IMR-90 (cell line): ENCODE results near the gene HOXA10. TPM values are rescaled to one million over a fixed set of nuclear protein-coding genes. Genes with fewer than 3 reads are reported as not detected.

Source experiments
- ATAC-seq: fragments of 200-7000 bp; cut with Tn5 transposase; 2 replicates; pipeline ENCODE4 v1.9.1; 2020; ENCODE audit warnings: low read depth, mild to moderate bottlenecking, moderate library complexity
- BruUV-seq: library from RNA; stranded (reverse); fragments of 400-500 nt; replicated peaks from 2 replicates; lab custom pipeline; 2021; lab: Mats Ljungman, UMichigan
- CTCF ChIA-PET: fragments of 300-600 bp; formaldehyde crosslinking; extraction: SDS; loops from one replicate; lab custom pipeline; 2021; ENCODE audit warnings: antibody characterized with exemption; lab: Yijun Ruan, JAX
- POLR2A ChIA-PET: fragments of 300-600 bp; sonication (Branson Sonifier 250); formaldehyde crosslinking; loops from one replicate; lab custom pipeline; 2022; ENCODE audit warnings: antibody characterized with exemption; ENCODE audit not compliant: unreplicated experiment; lab: Charles Lee
- DNase-seq: peaks from one replicate; pipeline ENCODE4 v3.0.0; 2013
- H2AFZ ChIP-seq: replicated peaks from 2 replicates; pipeline ENCODE3; 2013; ENCODE audit warnings: low read length, mild to moderate bottlenecking; ENCODE audit not compliant: poor library complexity
- H2AK5ac ChIP-seq: 2 replicates; pipeline ENCODE4 v1.6.1; 2013; ENCODE audit warnings: low read depth, low read length, inconsistent platforms
- H2AK9ac ChIP-seq: replicated peaks from 2 replicates; pipeline ENCODE3; 2013; ENCODE audit warnings: mild to moderate bottlenecking, low read depth, low read length, moderate library complexity; ENCODE audit not compliant: poor library complexity
- H2BK120ac ChIP-seq: 2 replicates; pipeline ENCODE4 v1.6.1; 2013; ENCODE audit warnings: low read depth, low read length, inconsistent platforms
- H2BK15ac ChIP-seq: 3 replicates; pipeline ENCODE4 v1.6.1; 2013; ENCODE audit warnings: low read depth, low read length, inconsistent platforms
- H2BK20ac ChIP-seq: 2 replicates; pipeline ENCODE4 v1.6.1; 2013; ENCODE audit warnings: low read depth, mild to moderate bottlenecking, inconsistent platforms, low read length, moderate library complexity
- H2BK5ac ChIP-seq: 2 replicates; pipeline ENCODE4 v1.6.1; 2013; ENCODE audit warnings: mild to moderate bottlenecking, low read depth, low read length, inconsistent platforms; ENCODE audit not compliant: poor library complexity, severe bottlenecking
- H3K14ac ChIP-seq: replicated peaks from 2 replicates; pipeline ENCODE4 v1.6.1; 2013; ENCODE audit warnings: low read depth, low read length, inconsistent platforms
- H3K18ac ChIP-seq: 2 replicates; pipeline ENCODE4 v1.6.1; 2013; ENCODE audit warnings: low read depth, low read length, control low read depth
- H3K23ac ChIP-seq: 2 replicates; pipeline ENCODE4 v1.6.1; 2013; ENCODE audit warnings: low read depth, low read length, inconsistent platforms
- H3K27ac ChIP-seq: 2 replicates; pipeline ENCODE4 v1.5.1; 2013; ENCODE audit warnings: mild to moderate bottlenecking, control low read depth, low read length; ENCODE audit not compliant: insufficient read depth
- H3K27me3 ChIP-seq: 2 replicates; pipeline ENCODE4 v1.6.1; 2013; ENCODE audit warnings: low read length; ENCODE audit not compliant: control insufficient read depth, insufficient read depth
- H3K36me3 ChIP-seq: 2 replicates; pipeline ENCODE4 v1.6.1; 2013; ENCODE audit warnings: low read length, mixed read lengths; ENCODE audit not compliant: control insufficient read depth, insufficient read depth
- H3K4ac ChIP-seq: 2 replicates; pipeline ENCODE4 v1.6.1; 2013; ENCODE audit warnings: low read depth, low read length, inconsistent platforms
- H3K4me1 ChIP-seq: 2 replicates; pipeline ENCODE4 v1.6.1; 2013; ENCODE audit warnings: low read length, mixed read lengths; ENCODE audit not compliant: control insufficient read depth, insufficient read depth
- H3K4me2 ChIP-seq: 2 replicates; pipeline ENCODE4 v1.6.1; 2013; ENCODE audit warnings: low read depth, mild to moderate bottlenecking, control low read depth, low read length, moderate library complexity
- H3K4me3 ChIP-seq: 2 replicates; pipeline ENCODE4 v1.5.1; 2013; ENCODE audit warnings: low read depth, mild to moderate bottlenecking, control low read depth, low read length, moderate library complexity; ENCODE audit not compliant: insufficient read depth
- H3K56ac ChIP-seq: 2 replicates; pipeline ENCODE4 v1.6.1; 2013; ENCODE audit warnings: low read length, inconsistent platforms; ENCODE audit not compliant: insufficient read depth; ENCODE audit errors: extremely low read depth
- H3K79me1 ChIP-seq, 2 experiments: 2 replicates each; pipeline ENCODE4 v1.6.1; 2013; ENCODE audit warnings: low read length in 2 of 2, inconsistent platforms in 1 of 2, low read depth in 1 of 2
- H3K9ac ChIP-seq: 2 replicates; pipeline ENCODE4 v1.6.1; 2013; ENCODE audit warnings: low read depth, low read length, control low read depth
- H3K9me1 ChIP-seq: 2 replicates; pipeline ENCODE4 v1.6.1; 2013; ENCODE audit warnings: low read length, inconsistent platforms; ENCODE audit not compliant: insufficient read depth
- H3K9me3 ChIP-seq: 2 replicates; pipeline ENCODE4 v1.6.1; 2013; ENCODE audit warnings: low read length; ENCODE audit not compliant: control insufficient read depth, insufficient read depth
- H4K20me1 ChIP-seq: 2 replicates; pipeline ENCODE4 v1.6.1; 2013; ENCODE audit warnings: low read length, inconsistent platforms; ENCODE audit not compliant: insufficient read depth
- H4K5ac ChIP-seq: 2 replicates; pipeline ENCODE4 v1.6.1; 2013; ENCODE audit warnings: mild to moderate bottlenecking, low read depth, low read length, control low read depth
- H4K8ac ChIP-seq, 2 experiments: 2 replicates each; pipeline ENCODE4 v1.6.1; 2013; ENCODE audit warnings: low read depth in 2 of 2, low read length in 2 of 2, control low read depth in 1 of 2, inconsistent platforms in 1 of 2
- H4K91ac ChIP-seq: 2 replicates; pipeline ENCODE4 v1.6.1; 2013; ENCODE audit warnings: low read depth, low read length, inconsistent platforms; ENCODE audit not compliant: insufficient read depth
- BHLHE40 ChIP-seq: fragments of 150-350 bp; IDR thresholded peaks from 2 replicates; pipeline ENCODE4 v1.6.1; 2016; ENCODE audit warnings: mild to moderate bottlenecking, low read depth, low read length
- CEBPB ChIP-seq: IDR thresholded peaks from 2 replicates; pipeline ENCODE4 v1.6.1; 2012; ENCODE audit warnings: low read depth, low read length, improper control_type of control experiment
- CHD1 ChIP-seq: IDR thresholded peaks from 2 replicates; pipeline ENCODE4 v1.6.1; 2012; ENCODE audit warnings: low read depth, low read length, improper control_type of control experiment
- ELK1 ChIP-seq: fragments of 150-350 bp; IDR thresholded peaks from 2 replicates; pipeline ENCODE4 v1.6.1; 2016; ENCODE audit warnings: low read depth, mild to moderate bottlenecking, low read length, moderate library complexity, borderline replicate concordance
- FOS ChIP-seq: fragments of 150-350 bp; IDR thresholded peaks from 2 replicates; pipeline ENCODE4 v1.6.1; 2016; ENCODE audit warnings: low read depth, low read length
- MAFK ChIP-seq: IDR thresholded peaks from 2 replicates; pipeline ENCODE4 v1.6.1; 2012; ENCODE audit warnings: low read depth, low read length, improper control_type of control experiment
- MAZ ChIP-seq: IDR thresholded peaks from 2 replicates; pipeline ENCODE4 v1.6.1; 2012; ENCODE audit warnings: low read depth, mild to moderate bottlenecking, low read length, improper control_type of control experiment, moderate library complexity, borderline replicate concordance
- MXI1 ChIP-seq: IDR thresholded peaks from 2 replicates; pipeline ENCODE4 v1.6.1; 2012; ENCODE audit warnings: low read depth, mild to moderate bottlenecking, low read length, moderate library complexity, borderline replicate concordance
- NFE2L2 ChIP-seq: fragments of 150-350 bp; IDR thresholded peaks from 2 replicates; pipeline ENCODE4 v1.6.1; 2016; ENCODE audit warnings: low read depth, mild to moderate bottlenecking, low read length
- POLR2A ChIP-seq: IDR thresholded peaks from 2 replicates; pipeline ENCODE4 v1.6.1; 2012; ENCODE audit warnings: mild to moderate bottlenecking, low read depth, low read length
- RAD21 ChIP-seq: IDR thresholded peaks from 2 replicates; pipeline ENCODE4 v1.6.1; 2012; ENCODE audit warnings: low read length, improper control_type of control experiment
- RFX5 ChIP-seq: IDR thresholded peaks from 2 replicates; pipeline ENCODE4 v1.8.0; 2012; ENCODE audit warnings: low read depth, mild to moderate bottlenecking, low read length, moderate library complexity
- SMC3 ChIP-seq: fragments of 150-350 bp; IDR thresholded peaks from 2 replicates; pipeline ENCODE4 v1.6.1; 2016; ENCODE audit warnings: low read depth, mild to moderate bottlenecking, antibody characterized with exemption, low read length, moderate library complexity
- USF2 ChIP-seq: fragments of 150-350 bp; IDR thresholded peaks from 2 replicates; pipeline ENCODE4 v1.6.1; 2017; ENCODE audit warnings: mild to moderate bottlenecking, antibody characterized with exemption, low read length, low read depth
- WGBS, 2 experiments: methylation state at CpG; one replicate each; pipeline versions ENCODE4 v1.1.5 to v1.1.7; 2013; ENCODE audit warnings: missing lambda C conversion rate in 2 of 2; ENCODE audit not compliant: insufficient read length in 1 of 2; ENCODE audit errors: extremely low coverage in 2 of 2; 5-methylcytosine and 5-hydroxymethylcytosine counted together
- dilution Hi-C: fragments of 300-500 bp; cut with HindIII; formaldehyde crosslinking; loops from one replicate; pipeline ENCODE4 v1.14.3; 2018; ENCODE audit warnings: low sequenced_read_pairs; ENCODE audit not compliant: unreplicated experiment
- in situ Hi-C: fragments of 300-500 bp; cut with MboI; formaldehyde crosslinking; loops from 3 replicates; pipeline ENCODE4 v1.14.3; 2019; ENCODE audit warnings: low sequenced_read_pairs, inconsistent platforms, mixed read lengths
- intact Hi-C: fragments of 100-400 bp; cut with micrococcal nuclease; formaldehyde crosslinking; loops from 2 replicates; pipeline ENCODE4 v1.10.0; 2022
- polyA plus RNA-seq, 3 experiments: library from polyadenylated mRNA; depleted of rRNA; stranded (reverse); fragments of >200 nt; gene quantifications; 2 replicates each; pipeline ENCODE4 v1.2.3, GENCODE V29; 2012; ENCODE audit warnings: low replicate concordance in 1 of 3
- total RNA-seq: library from RNA; depleted of rRNA; stranded (reverse); fragments of >200 nt; gene quantifications from 2 replicates; pipeline ENCODE4 v1.2.3, GENCODE V29; 2012

The HOXA10 gene
- total and polyA plus RNA-seq, 2 of the 4 experiments (the other 2 are of a cell fraction), result 0.10 to 0.18 TPM

- no peak for TF ChIP-seq MAZ
Measured at GRCh38 chr7:27176962-27177794, 3.1 kb upstream of the HOXA10 start (continued).

- Histone ChIP-seq H3K56ac (no peak overlapping the region), H2BK5ac (no peak overlapping the region), H3K27ac (no peak overlapping the region), H3K9me1 (no peaks in the 10 kb centered on the region), H3K14ac (no peak overlapping the region), H3K9me3 (peaks cover 7% of the 10 kb centered on the region; the same call in 1 of the 2 replicates), H4K8ac (no peak overlapping the region), H2BK15ac (no peak overlapping the region), H3K18ac (no peak overlapping the region), H3K4me3 (no peak overlapping the region), H2BK120ac (no peak overlapping the region), H2BK20ac (no peak overlapping the region), H3K79me1 (no peaks in the 10 kb centered on the region), H3K4ac (no peak overlapping the region), H3K9ac (no peak overlapping the region), H3K27me3 (peaks cover 89% of the 10 kb centered on the region), H2AFZ (no peak overlapping the region), H4K91ac (no peak overlapping the region), H2AK5ac (no peak overlapping the region), H4K20me1 (0 out of 2 replicates have a peak, but pooled peaks cover 14% of the 10 kb centered on the region), H3K23ac (no peak overlapping the region), H3K4me1 (no peaks in the 10 kb centered on the region; the same call in 1 of the 2 replicates), H4K5ac (no peak overlapping the region), H3K36me3 (no peaks in the 10 kb centered on the region), H3K4me2 (no peak overlapping the region), H2AK9ac (no peak overlapping the region)
- intact Hi-C loops, result no loop called here
- dilution Hi-C loops, result no loop called here
- in situ Hi-C loops, result no loop called here
- ChIA-PET CTCF (no interaction called here), POLR2A (no interaction called here)
- DNase-seq (no peak), ATAC-seq (no peak)
- BruUV-seq, result no TSS peak
- WGBS, 2 experiments, result 63% methylated on average over 2 of the region's 3 CpGs; no CpG with 5 or more reads in 1 of the 2 experiments
- TF ChIP-seq FOS, result no peak
- no peak for TF ChIP-seq CHD1
- TF ChIP-seq MAZ, result no peak
- no peak for TF ChIP-seq NFE2L2
- TF ChIP-seq CEBPB, result no peak
- no peak for TF ChIP-seq MXI1
- no peak for TF ChIP-seq ELK1
- TF ChIP-seq BHLHE40, result no peak
- TF ChIP-seq RAD21, result no peak
- TF ChIP-seq USF2, result no peak
- TF ChIP-seq POLR2A, result no peak
- no peak for TF ChIP-seq SMC3
- TF ChIP-seq MAFK, result no peak
- no peak for TF ChIP-seq RFX5
Measured at GRCh38 chr7:27176524-27176845, 2.4 kb upstream of the HOXA10 start.
